ENCODE results near the gene NUDT2.

The NUDT2 gene

DNA sequence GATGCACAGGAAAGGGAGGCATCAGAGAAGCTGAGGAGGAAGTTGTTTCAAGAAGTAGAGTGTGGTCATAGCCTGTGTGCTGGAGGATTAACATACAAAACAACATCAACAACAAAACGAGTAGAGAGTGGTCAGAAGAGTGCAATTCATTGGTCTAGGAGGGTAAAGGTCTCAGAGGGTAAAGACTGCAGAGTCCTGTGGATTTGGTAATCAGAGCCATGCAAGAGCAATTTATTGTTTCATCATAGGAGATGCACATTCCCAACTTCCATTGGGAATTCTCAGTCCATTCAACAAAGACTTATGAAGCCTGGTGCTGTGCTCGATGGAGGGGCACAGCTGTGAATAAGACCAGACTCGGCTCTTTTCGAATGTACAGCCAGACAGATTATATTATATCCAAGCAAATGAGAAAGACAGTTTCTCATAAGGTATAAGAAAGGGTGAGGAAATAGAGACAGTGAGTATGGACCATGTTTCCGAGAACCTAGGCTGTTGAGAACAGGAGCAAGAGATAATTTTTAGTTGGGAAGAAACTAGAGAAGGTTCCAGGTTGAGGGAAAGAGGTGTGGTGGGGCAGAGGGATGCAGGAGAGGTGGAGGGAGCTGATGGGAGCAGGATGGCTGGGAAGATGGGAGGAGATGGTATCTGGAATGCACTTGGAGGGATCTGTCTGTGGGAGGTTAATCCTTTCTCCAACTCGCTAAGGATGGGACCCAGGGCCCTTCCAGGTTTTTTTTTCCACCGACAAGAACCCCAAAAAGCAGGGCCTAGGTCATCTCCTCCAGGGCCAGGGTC, 55.2 kb downstream of the NUDT2 start:
- no peaks in the 10 kb centered on the region for H3K36me3 ChIP-seq (ENCODE audit: control insufficient read depth, low read length)
- H3K4me2 ChIP-seq (ENCODE audit: low read length) = no peak overlapping the region
- peaks cover 18% of the 10 kb centered on the region for H3K4me1 ChIP-seq (ENCODE audit: control insufficient read depth, low read length)
- no peak overlapping the region for H3K4me3 ChIP-seq (ENCODE audit: low read length)
- H3K9me3 ChIP-seq (ENCODE audit: control insufficient read depth, insufficient read depth, low read length) = no peaks in the 10 kb centered on the region
- no peaks in the 10 kb centered on the region for H3K9me2 ChIP-seq (replicated peaks; ENCODE audit: control insufficient read depth, low read length)
- H3K79me2 ChIP-seq (ENCODE audit: control insufficient read depth, low read length) = no peaks in the 10 kb centered on the region
- no peak overlapping the region for H3K27ac ChIP-seq (ENCODE audit: low read depth, low read length)
- no peaks in the 10 kb centered on the region for H4K20me1 ChIP-seq (ENCODE audit: control insufficient read depth, insufficient read depth, low read depth, low read length)
- TF ChIP-seq, protein P1, sequence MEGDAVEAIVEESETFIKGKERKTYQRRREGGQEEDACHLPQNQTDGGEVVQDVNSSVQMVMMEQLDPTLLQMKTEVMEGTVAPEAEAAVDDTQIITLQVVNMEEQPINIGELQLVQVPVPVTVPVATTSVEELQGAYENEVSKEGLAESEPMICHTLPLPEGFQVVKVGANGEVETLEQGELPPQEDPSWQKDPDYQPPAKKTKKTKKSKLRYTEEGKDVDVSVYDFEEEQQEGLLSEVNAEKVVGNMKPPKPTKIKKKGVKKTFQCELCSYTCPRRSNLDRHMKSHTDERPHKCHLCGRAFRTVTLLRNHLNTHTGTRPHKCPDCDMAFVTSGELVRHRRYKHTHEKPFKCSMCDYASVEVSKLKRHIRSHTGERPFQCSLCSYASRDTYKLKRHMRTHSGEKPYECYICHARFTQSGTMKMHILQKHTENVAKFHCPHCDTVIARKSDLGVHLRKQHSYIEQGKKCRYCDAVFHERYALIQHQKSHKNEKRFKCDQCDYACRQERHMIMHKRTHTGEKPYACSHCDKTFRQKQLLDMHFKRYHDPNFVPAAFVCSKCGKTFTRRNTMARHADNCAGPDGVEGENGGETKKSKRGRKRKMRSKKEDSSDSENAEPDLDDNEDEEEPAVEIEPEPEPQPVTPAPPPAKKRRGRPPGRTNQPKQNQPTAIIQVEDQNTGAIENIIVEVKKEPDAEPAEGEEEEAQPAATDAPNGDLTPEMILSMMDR (IDR thresholded peaks at IDR 0.05; ENCODE audit: low read depth, low read length, poor library complexity, severe bottlenecking) = no peak
- TF ChIP-seq EZH2phosphoT487 (IDR thresholded peaks at IDR 0.05; ENCODE audit: borderline replicate concordance, low read length) = no peak
- peaks cover 29% of the 10 kb centered on the region for H3K27me3 ChIP-seq (ENCODE audit: control insufficient read depth, low read length)
- H3F3A ChIP-seq (ENCODE audit: control insufficient read depth, insufficient read depth) = no peaks in the 10 kb centered on the region

DNA sequence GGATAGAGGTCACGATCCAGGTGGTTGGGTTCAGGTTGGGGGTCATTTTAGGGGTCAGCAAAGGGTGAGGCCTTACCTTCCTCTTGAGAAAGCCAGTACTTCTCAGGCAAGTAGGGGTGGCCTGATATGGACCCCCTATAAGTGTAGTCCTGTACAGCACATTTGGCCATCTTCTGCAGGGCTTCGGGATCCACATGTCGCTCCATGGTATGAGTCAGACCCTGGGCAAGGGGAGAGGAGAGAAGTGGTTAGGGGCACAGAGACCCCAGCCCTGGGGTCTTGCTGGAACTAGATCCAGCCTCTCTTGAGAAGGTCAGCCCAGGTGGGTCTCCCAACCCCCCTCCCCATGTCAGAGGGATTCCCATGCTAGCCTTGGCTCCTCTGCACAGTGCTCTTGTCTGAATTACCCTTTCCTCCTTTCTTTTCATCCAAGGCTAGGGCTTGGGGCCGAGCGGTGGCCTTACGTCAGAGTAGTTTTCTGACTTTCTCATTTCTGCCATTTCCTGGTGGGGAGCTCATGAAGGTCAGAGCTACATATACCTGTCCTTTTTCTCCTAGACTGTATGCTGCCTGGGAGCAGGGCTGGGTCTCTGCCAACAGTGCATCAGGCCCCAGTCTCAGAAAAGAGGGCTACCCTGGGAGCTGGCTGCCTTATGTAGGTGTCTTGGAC, 56.3 kb downstream of the NUDT2 start:
- H3K4me2 ChIP-seq (ENCODE audit: low read length) = no peak overlapping the region
- peaks cover 27% of the 10 kb centered on the region for H3K27me3 ChIP-seq (ENCODE audit: control insufficient read depth, low read length)
- no peaks in the 10 kb centered on the region for H3K9me2 ChIP-seq (replicated peaks; ENCODE audit: control insufficient read depth, low read length)
- H4K20me1 ChIP-seq (ENCODE audit: control insufficient read depth, insufficient read depth, low read depth, low read length) = no peaks in the 10 kb centered on the region
- H3K36me3 ChIP-seq (ENCODE audit: control insufficient read depth, low read length) = no peaks in the 10 kb centered on the region
- H3K79me2 ChIP-seq (ENCODE audit: control insufficient read depth, low read length) = no peaks in the 10 kb centered on the region
- no peaks in the 10 kb centered on the region for H3K9me3 ChIP-seq (ENCODE audit: control insufficient read depth, insufficient read depth, low read length)
- H3F3A ChIP-seq (ENCODE audit: control insufficient read depth, insufficient read depth) = no peaks in the 10 kb centered on the region
- H3K27ac ChIP-seq (ENCODE audit: low read depth, low read length) = no peak overlapping the region
- no peak for TF ChIP-seq EZH2phosphoT487 (IDR thresholded peaks at IDR 0.05; ENCODE audit: borderline replicate concordance, low read length)
- TF ChIP-seq, protein P1 (IDR thresholded peaks at IDR 0.05; ENCODE audit: low read depth, low read length, poor library complexity, severe bottlenecking) = no peak
- peaks cover 7% of the 10 kb centered on the region for H3K4me1 ChIP-seq (ENCODE audit: control insufficient read depth, low read length)
- no peak overlapping the region for H3K4me3 ChIP-seq (ENCODE audit: low read length)

DNA sequence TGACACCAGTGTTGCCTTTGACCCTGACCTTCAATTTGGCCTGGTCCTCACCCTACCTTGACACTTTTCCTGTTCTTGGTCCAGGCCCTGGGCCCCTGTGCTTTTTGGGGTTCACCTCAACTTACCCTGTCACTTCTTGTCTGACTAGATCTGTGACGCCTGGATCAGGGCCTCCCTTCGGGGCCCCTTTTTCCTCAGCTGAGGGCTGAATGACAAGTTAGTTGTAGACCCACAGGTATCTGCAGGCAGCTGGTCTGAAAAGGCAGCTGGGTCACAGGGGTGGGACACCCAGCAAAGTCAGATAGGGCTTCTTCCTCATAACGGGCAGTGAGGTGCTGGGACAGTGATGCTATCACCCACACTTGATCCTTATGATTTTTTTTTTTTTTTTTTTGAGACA, 57.3 kb downstream of the NUDT2 start:
- TF ChIP-seq EZH2phosphoT487 (IDR thresholded peaks at IDR 0.05; ENCODE audit: borderline replicate concordance, low read length) = no peak
- TF ChIP-seq, protein P1 (IDR thresholded peaks at IDR 0.05; ENCODE audit: low read depth, low read length, poor library complexity, severe bottlenecking) = no peak
- Histone ChIP-seq H3K4me3 (ENCODE audit: low read length) (no peak overlapping the region), H3K36me3 (ENCODE audit: control insufficient read depth, low read length) (no peaks in the 10 kb centered on the region), H3K4me1 (ENCODE audit: control insufficient read depth, low read length) (no peaks in the 10 kb centered on the region), H3K27me3 (ENCODE audit: control insufficient read depth, low read length) (peaks cover 24% of the 10 kb centered on the region), H3F3A (ENCODE audit: control insufficient read depth, insufficient read depth) (no peaks in the 10 kb centered on the region), H3K4me2 (ENCODE audit: low read length) (no peak overlapping the region), H3K79me2 (ENCODE audit: control insufficient read depth, low read length) (no peaks in the 10 kb centered on the region), H3K9me3 (ENCODE audit: control insufficient read depth, insufficient read depth, low read length) (no peaks in the 10 kb centered on the region), H3K27ac (ENCODE audit: low read depth, low read length) (no peak overlapping the region), H3K9me2 (replicated peaks; ENCODE audit: control insufficient read depth, low read length) (no peaks in the 10 kb centered on the region), H4K20me1 (ENCODE audit: control insufficient read depth, insufficient read depth, low read depth, low read length) (no peaks in the 10 kb centered on the region)

Measured in DOHH2 (cell line).